ENCODE results near the gene EDDM3A.
"Not testable (repeated sequence)": the region's sequence is repeated elsewhere in the genome, so short reads cannot be mapped to it uniquely, and the experiment has no call there.

Gene EDDM3A

GRCh38 chr14:20732979-20733635 lies 12.6 kb upstream of the EDDM3A start:
- no peak overlapping the region for H3K9ac ChIP-seq (ENCODE audit: low read depth, low read length)
- peaks cover 5% of the 10 kb centered on the region; the same call in 1 of the 2 replicates for H3K27me3 ChIP-seq (ENCODE audit: control insufficient read depth, insufficient read depth, low read length)
- H3K4me3 ChIP-seq (ENCODE audit: low read depth, low read length) = no peak overlapping the region
- H3K27ac ChIP-seq (ENCODE audit: low read depth, low read length) = no peak overlapping the region
- H3K9me3 ChIP-seq (ENCODE audit: control insufficient read depth, insufficient read depth, low read length) = no peaks in the 10 kb centered on the region
- no peaks in the 10 kb centered on the region; the same call in 1 of the 2 replicates for H3K4me1 ChIP-seq (ENCODE audit: control insufficient read depth, insufficient read depth, low read length)
- H3K36me3 ChIP-seq (ENCODE audit: control insufficient read depth, insufficient read depth, low read length) = no peaks in the 10 kb centered on the region

- H3K27ac ChIP-seq (ENCODE audit: low read depth, low read length) = no peak overlapping the region
- H3K9me3 ChIP-seq (ENCODE audit: control insufficient read depth, insufficient read depth, low read length) = no peaks in the 10 kb centered on the region
- no peaks in the 10 kb centered on the region for H3K36me3 ChIP-seq (ENCODE audit: control insufficient read depth, insufficient read depth, low read length)
- no peak overlapping the region for H3K9ac ChIP-seq (ENCODE audit: low read depth, low read length)
- peaks cover 5% of the 10 kb centered on the region; the same call in 1 of the 2 replicates for H3K27me3 ChIP-seq (ENCODE audit: control insufficient read depth, insufficient read depth, low read length)
- H3K4me1 ChIP-seq (ENCODE audit: control insufficient read depth, insufficient read depth, low read length) = no peaks in the 10 kb centered on the region; the same call in 1 of the 2 replicates
- no peak overlapping the region for H3K4me3 ChIP-seq (ENCODE audit: low read depth, low read length)
These were observed 11.8 kb upstream of the EDDM3A start for GRCh38 chr14:20733684-20734429.

- no peak overlapping the region for H3K27ac ChIP-seq (ENCODE audit: low read depth, low read length)
- H3K9ac ChIP-seq (ENCODE audit: low read depth, low read length) = no peak overlapping the region
- H3K27me3 ChIP-seq (ENCODE audit: control insufficient read depth, insufficient read depth, low read length) = peaks cover 5% of the 10 kb centered on the region; the same call in 1 of the 2 replicates
- no peaks in the 10 kb centered on the region for H3K36me3 ChIP-seq (ENCODE audit: control insufficient read depth, insufficient read depth, low read length)
- H3K4me1 ChIP-seq (ENCODE audit: control insufficient read depth, insufficient read depth, low read length) = no peaks in the 10 kb centered on the region; the same call in 1 of the 2 replicates
- H3K9me3 ChIP-seq (ENCODE audit: control insufficient read depth, insufficient read depth, low read length) = no peaks in the 10 kb centered on the region
- H3K4me3 ChIP-seq (ENCODE audit: low read depth, low read length) = no peak overlapping the region
These were observed 11.3 kb upstream of the EDDM3A start for GRCh38 chr14:20734430-20734806.

- not testable (repeated sequence) for H3K36me3 ChIP-seq (ENCODE audit: control insufficient read depth, insufficient read depth, low read length); H3K9ac ChIP-seq (ENCODE audit: low read depth, low read length); H3K27me3 ChIP-seq (ENCODE audit: control insufficient read depth, insufficient read depth, low read length); H3K4me1 ChIP-seq (ENCODE audit: control insufficient read depth, insufficient read depth, low read length); H3K9me3 ChIP-seq (ENCODE audit: control insufficient read depth, insufficient read depth, low read length); H3K4me3 ChIP-seq (ENCODE audit: low read depth, low read length); H3K27ac ChIP-seq (ENCODE audit: low read depth, low read length)
These were observed 7.4 kb upstream of the EDDM3A start for GRCh38 chr14:20738292-20738691.

GRCh38 chr14:20742132-20742531 lies 3.6 kb upstream of the EDDM3A start:
- Histone ChIP-seq H3K4me1 (ENCODE audit: control insufficient read depth, insufficient read depth, low read length) (no peaks in the 10 kb centered on the region), H3K36me3 (ENCODE audit: control insufficient read depth, insufficient read depth, low read length) (no peaks in the 10 kb centered on the region), H3K9me3 (ENCODE audit: control insufficient read depth, insufficient read depth, low read length) (no peaks in the 10 kb centered on the region), H3K27me3 (ENCODE audit: control insufficient read depth, insufficient read depth, low read length) (no peaks in the 10 kb centered on the region), H3K4me3 (ENCODE audit: low read depth, low read length) (no peak overlapping the region), H3K27ac (ENCODE audit: low read depth, low read length) (no peak overlapping the region), H3K9ac (ENCODE audit: low read depth, low read length) (no peak overlapping the region)

GRCh38 chr14:20743556-20743955 lies 2.1 kb upstream of the EDDM3A start:
- no peak overlapping the region for H3K27ac ChIP-seq (ENCODE audit: low read depth, low read length)
- no peaks in the 10 kb centered on the region for H3K36me3 ChIP-seq (ENCODE audit: control insufficient read depth, insufficient read depth, low read length)
- H3K9me3 ChIP-seq (ENCODE audit: control insufficient read depth, insufficient read depth, low read length) = no peaks in the 10 kb centered on the region
- H3K27me3 ChIP-seq (ENCODE audit: control insufficient read depth, insufficient read depth, low read length) = no peaks in the 10 kb centered on the region
- no peak overlapping the region for H3K4me3 ChIP-seq (ENCODE audit: low read depth, low read length)
- no peak overlapping the region for H3K9ac ChIP-seq (ENCODE audit: low read depth, low read length)
- H3K4me1 ChIP-seq (ENCODE audit: control insufficient read depth, insufficient read depth, low read length) = no peaks in the 10 kb centered on the region

GRCh38 chr14:20746566-20746965 lies 879 bp downstream of the EDDM3A start:
- Histone ChIP-seq H3K9me3 (ENCODE audit: control insufficient read depth, insufficient read depth, low read length) (peaks cover under 1% of the 10 kb centered on the region; the same call in 1 of the 2 replicates), H3K4me1 (ENCODE audit: control insufficient read depth, insufficient read depth, low read length) (no peaks in the 10 kb centered on the region), H3K36me3 (ENCODE audit: control insufficient read depth, insufficient read depth, low read length) (no peaks in the 10 kb centered on the region), H3K4me3 (ENCODE audit: low read depth, low read length) (no peak overlapping the region), H3K27me3 (ENCODE audit: control insufficient read depth, insufficient read depth, low read length) (no peaks in the 10 kb centered on the region), H3K27ac (ENCODE audit: low read depth, low read length) (no peak overlapping the region), H3K9ac (ENCODE audit: low read depth, low read length) (no peak overlapping the region)

- peaks cover 18% of the 10 kb centered on the region for H3K9me3 ChIP-seq (ENCODE audit: control insufficient read depth, insufficient read depth, low read length)
- H3K9ac ChIP-seq (ENCODE audit: low read depth, low read length) = no peak overlapping the region
- no peaks in the 10 kb centered on the region for H3K4me1 ChIP-seq (ENCODE audit: control insufficient read depth, insufficient read depth, low read length)
- H3K27me3 ChIP-seq (ENCODE audit: control insufficient read depth, insufficient read depth, low read length) = no peaks in the 10 kb centered on the region
- H3K4me3 ChIP-seq (ENCODE audit: low read depth, low read length) = no peak overlapping the region
- H3K36me3 ChIP-seq (ENCODE audit: control insufficient read depth, insufficient read depth, low read length) = no peaks in the 10 kb centered on the region
- no peak overlapping the region for H3K27ac ChIP-seq (ENCODE audit: low read depth, low read length)
These were observed 2.8 kb downstream of the EDDM3A start for GRCh38 chr14:20748439-20748838.

GRCh38 chr14:20750194-20750593 lies 4.5 kb downstream of the EDDM3A start:
- no peak overlapping the region for H3K9ac ChIP-seq (ENCODE audit: low read depth, low read length)
- H3K4me1 ChIP-seq (ENCODE audit: control insufficient read depth, insufficient read depth, low read length) = no peaks in the 10 kb centered on the region
- no peaks in the 10 kb centered on the region for H3K36me3 ChIP-seq (ENCODE audit: control insufficient read depth, insufficient read depth, low read length)
- H3K27me3 ChIP-seq (ENCODE audit: control insufficient read depth, insufficient read depth, low read length) = no peaks in the 10 kb centered on the region
- no peak overlapping the region for H3K4me3 ChIP-seq (ENCODE audit: low read depth, low read length)
- peaks cover 19% of the 10 kb centered on the region for H3K9me3 ChIP-seq (ENCODE audit: control insufficient read depth, insufficient read depth, low read length)
- no peak overlapping the region for H3K27ac ChIP-seq (ENCODE audit: low read depth, low read length)

- Histone ChIP-seq H3K27me3 (ENCODE audit: control insufficient read depth, insufficient read depth, low read length) (no peaks in the 10 kb centered on the region), H3K36me3 (ENCODE audit: control insufficient read depth, insufficient read depth, low read length) (no peaks in the 10 kb centered on the region), H3K4me1 (ENCODE audit: control insufficient read depth, insufficient read depth, low read length) (no peaks in the 10 kb centered on the region), H3K9ac (ENCODE audit: low read depth, low read length) (no peak overlapping the region), H3K4me3 (ENCODE audit: low read depth, low read length) (no peak overlapping the region), H3K9me3 (ENCODE audit: control insufficient read depth, insufficient read depth, low read length) (peaks cover 19% of the 10 kb centered on the region), H3K27ac (ENCODE audit: low read depth, low read length) (no peak overlapping the region)
These were observed 6.4 kb downstream of the EDDM3A start for GRCh38 chr14:20751963-20752562.

GRCh38 chr14:20754308-20754707 lies 8.6 kb downstream of the EDDM3A start:
- Histone ChIP-seq H3K4me3 (ENCODE audit: low read depth, low read length) (no peak overlapping the region), H3K9me3 (ENCODE audit: control insufficient read depth, insufficient read depth, low read length) (peaks cover 19% of the 10 kb centered on the region), H3K9ac (ENCODE audit: low read depth, low read length) (no peak overlapping the region), H3K27ac (ENCODE audit: low read depth, low read length) (no peak overlapping the region), H3K27me3 (ENCODE audit: control insufficient read depth, insufficient read depth, low read length) (no peaks in the 10 kb centered on the region), H3K36me3 (ENCODE audit: control insufficient read depth, insufficient read depth, low read length) (no peaks in the 10 kb centered on the region), H3K4me1 (ENCODE audit: control insufficient read depth, insufficient read depth, low read length) (0 out of 2 replicates have a peak, but pooled peaks cover 4% of the 10 kb centered on the region)

Data from HUES48 (cell line).